Activated naive CD4-positive, alpha-beta T cell treated with Interleukin-2 at 50 U/mL for 16 hours (primary cell): ENCODE data around the gene UGT2B17.
"Not testable (repeated sequence)": the region's sequence is repeated elsewhere in the genome, so short reads cannot be mapped to it uniquely, and the experiment has no call there.

Source experiments
- DNase-seq: peaks from one replicate; pipeline ENCODE4 v3.0.0-alpha.2; 2020

UGT2B17 gene

DNA sequence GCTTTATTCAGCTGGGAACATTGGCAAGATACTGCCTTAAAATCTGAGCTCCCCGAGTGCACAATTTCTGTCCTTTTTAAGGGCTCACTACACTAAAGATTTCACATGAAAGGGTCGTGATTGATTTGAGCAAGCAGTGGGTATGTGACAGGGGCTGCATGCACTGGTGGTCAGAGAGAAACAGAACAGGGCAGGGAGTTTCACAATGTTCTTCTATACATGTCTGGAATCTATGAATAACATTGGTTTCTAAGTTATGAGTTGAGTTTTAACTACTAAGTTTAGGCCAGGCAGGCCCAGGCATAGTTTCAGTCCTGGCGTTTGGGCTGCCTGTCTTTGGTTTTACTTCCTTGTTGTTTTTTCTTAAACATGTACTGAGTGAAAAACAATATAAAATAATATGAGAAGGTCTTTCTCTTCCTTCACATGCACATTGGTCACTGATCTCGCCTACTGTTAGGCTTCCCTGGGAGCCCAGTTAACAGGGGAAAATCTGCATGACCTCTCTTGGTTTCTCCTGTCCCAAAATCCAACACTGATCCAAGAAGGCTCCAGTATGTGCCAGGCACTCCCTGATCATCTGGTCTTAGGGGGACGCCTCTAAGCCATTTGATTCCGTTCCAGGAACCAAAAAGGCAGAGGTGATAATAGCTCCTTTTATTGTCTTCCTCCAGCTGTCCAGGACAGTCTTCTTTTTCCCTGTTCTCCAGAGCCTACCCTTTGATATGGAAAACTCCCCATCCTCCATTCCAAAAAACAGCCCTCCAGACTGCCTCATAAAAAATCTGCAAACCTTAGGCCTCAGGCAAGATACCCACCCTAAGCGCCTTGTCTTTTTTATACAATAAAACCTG, at the start of gene UGT2B17:
Gene UGT2B17 (minus strand): TSS at position 51 of the 854 bp plus-strand sequence. CDS start 7,838 bp downstream, outside the sequence.
- no peak for DNase-seq

DNA sequence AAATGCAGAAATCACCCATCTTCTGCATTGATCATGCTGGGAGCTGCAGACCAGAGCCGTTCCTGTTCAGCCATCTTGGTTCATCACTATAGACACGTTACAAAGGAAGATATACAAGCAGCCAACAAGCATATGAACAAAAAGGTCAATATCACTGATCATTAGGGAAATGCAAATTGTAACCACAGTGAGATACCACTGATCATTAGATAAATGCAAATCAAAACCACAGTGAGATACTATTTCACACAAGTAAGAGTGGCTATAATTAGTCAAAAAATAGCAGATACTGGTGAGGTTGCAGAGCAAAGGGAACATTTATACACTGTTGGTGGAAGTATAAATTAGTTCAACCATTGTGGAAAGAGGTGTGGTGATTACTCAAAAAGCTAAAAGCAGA, 46.6 kb upstream of the UGT2B17 start:
- not testable (repeated sequence) for DNase-seq

DNA sequence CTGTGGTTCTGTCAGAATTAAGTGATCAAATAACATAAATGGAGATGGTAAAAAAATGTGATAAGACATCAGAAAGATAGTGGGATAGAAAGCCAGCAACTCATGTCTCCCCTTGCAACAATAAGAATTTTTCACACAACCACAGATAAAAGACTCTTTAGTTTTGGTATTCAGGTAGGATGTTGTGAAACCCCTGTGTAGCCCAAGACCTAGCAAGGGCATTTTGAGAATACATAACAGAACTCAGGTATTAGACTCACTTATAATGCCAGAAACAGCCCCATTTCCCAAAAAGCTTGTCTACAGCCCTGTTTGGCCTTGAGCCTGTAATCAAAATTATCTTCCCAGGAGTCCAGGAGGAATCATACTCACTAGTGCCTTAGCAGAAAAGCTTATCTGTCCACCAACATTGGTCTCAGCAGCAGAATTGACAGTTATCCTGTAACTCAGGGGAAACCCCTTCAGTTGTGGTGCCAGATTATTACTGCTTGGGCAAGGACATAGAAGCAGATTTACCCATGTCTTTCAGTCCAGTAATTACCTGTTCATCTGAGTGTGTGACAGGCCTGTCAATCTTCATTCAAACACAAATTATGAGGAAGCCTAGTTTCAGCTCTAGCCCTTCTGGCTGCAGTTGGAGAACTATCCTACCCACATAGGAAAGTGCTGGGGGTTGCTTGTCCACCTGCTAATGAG, 41.0 kb upstream of the UGT2B17 start:
- no peak for DNase-seq

DNA sequence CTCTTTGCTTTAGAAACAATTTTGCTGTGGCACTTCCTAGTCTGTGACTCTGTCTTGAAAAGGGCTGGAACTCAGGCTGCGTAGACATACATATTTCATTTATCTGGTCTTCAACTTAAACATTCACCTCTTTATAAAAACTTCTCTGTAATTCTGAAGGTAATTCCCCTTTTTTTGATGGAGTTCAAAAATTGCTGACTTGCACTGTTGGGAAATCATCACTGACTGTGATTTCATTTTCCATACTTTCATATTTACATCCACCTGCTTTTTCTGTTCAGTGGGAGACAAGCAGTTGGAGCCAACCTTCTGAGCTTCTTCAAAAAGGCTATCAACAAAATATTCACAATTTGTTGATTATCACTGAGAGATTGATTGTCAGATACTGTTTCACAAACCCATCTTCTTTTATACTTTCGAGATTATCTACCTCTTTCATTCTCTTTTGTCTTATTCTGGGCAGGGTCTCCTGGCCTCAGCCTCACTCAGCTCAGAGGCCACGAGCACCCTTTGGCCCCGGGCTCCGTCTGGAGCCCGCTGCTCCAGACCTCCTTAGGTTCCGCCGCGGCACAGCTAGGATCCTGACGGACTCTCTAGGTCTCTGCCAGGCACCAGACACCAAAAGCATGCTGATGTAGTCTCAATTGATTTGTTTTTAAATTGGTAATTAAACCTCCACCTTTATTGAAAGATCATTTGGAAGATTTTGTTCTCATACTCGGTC, 39.7 kb upstream of the UGT2B17 start:
- DNase-seq: no peak

DNA sequence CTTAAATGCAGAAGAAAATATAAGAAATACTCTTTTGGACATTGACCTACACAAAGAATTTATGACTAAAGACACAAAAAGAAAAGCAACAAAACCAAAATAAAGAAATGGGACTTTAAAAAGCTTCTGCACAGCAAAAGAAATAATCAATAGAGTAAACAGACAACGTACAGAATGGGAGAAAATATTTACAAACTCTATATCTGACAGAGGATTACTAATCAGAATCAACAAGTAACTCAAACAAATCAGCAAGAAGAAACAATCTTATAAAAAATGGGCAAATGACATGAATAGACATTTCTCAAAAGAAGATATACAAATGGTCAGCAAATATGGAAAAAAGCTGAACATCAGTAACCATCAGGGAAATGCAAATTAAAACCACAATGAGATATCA, 37.6 kb upstream of the UGT2B17 start:
- DNase-seq: no peak

DNA sequence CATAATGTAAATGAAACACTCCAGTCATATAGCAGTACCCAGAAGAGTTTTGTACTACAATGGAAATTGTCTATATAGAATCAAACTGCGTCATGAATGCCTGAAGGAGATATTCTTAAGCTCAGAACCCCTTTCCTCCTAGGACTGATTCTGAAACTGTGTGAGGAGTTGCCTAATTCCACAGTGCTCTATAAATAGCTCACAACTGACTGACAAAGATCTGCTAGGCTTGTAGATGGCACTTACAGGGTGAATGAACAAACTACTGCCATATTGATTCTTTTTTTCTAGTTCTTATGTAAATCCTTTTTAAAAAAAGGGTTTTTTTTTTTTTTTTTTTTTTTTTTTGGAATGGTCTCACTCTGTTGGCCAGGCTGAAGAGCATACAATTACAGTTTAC, 30.1 kb upstream of the UGT2B17 start:
- DNase-seq: no peak

DNA sequence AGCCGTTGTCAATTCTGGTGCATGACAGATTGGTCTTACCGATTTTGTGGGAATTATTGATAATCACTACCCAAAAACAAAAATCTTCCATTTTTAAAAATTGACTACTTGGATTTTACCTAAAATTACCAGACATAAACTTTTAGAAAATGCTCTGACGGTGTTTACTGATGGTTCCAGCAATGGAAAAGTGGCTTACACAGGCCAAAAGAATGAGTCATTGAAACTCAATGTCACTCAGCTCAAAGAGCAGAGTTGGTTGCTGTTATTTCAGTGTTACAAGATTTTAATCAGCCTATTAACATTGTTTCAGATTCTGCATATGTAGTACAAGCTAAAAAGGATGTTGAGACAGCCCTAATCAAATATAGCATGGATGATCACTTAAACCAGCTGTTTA, 23.0 kb upstream of the UGT2B17 start:
- no peak for DNase-seq

DNA sequence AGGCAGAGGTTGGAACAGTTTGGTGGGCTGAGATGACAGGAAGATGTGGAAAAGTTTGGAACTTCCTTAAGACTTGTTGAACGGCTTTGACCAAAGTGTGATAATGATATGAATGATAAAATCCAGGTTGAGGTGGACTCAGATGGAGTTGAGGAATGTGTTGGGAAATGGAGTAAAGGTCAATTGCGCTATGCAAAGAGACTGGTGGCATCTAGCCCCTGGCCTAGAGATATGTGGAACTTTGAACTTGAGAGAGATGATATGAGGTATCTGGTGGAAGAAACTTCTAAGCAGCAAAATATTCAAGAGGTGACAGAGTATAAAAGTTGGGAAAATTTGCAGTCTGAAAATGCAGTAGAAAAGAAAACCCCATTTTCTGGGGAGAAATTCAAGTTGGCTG, 21.4 kb upstream of the UGT2B17 start:
- no peak for DNase-seq

DNA sequence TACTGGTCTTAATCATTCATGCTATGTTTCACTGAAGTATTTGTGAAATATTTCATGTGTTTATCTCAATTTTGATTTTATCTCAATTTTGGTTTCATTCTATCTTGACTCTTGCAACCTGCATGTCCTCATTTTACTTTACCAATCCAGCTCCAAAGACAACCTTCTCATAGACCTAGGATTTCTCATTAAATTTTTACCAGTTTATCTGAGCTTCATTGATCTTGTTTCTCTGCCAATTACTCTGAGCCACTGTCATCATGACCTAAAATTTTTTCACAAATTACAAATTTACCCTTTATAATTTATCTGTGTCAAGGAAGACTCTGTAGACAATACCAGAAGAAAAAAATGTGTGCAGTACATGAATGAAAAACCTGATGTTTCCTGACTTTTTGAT, 18.6 kb upstream of the UGT2B17 start:
- no peak for DNase-seq

DNA sequence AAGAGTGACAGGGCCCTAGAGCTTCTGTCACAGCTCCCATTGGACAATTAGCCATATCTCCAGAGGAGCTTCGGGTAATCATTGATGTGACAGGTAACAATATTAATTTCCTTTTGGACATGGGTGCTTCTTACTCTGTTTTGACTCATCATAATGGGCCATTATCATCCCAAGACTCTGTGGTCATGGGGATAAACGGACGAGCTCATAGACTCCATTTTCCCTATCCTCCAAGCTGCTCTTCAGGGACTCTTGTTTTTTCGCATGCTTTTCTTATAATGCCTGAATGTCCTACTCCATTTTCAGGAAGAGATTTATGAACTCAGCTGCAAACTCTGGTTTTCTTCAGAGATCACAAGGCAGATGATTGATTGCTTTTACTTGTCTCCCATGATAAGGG, 17.0 kb upstream of the UGT2B17 start:
- no peak for DNase-seq

DNA sequence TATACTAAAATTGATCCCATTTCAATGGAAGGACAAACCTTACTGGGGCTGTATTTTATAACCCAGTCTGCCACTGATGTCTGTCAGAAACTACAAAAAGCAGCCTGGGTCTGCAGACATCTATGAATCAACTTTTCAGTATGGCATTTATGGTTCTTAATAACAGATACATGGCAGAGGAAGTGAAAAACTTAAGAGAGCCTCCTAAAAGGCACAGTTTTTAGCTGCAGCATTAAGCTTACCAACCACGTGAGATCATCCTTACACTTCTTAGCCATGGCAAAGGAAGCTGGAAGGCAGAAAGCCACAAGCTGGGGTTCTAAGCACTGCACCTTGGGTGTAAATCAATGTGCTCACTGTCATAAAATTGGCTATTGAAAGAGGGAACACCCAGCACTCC, 16.6 kb upstream of the UGT2B17 start:
- no peak for DNase-seq

DNA sequence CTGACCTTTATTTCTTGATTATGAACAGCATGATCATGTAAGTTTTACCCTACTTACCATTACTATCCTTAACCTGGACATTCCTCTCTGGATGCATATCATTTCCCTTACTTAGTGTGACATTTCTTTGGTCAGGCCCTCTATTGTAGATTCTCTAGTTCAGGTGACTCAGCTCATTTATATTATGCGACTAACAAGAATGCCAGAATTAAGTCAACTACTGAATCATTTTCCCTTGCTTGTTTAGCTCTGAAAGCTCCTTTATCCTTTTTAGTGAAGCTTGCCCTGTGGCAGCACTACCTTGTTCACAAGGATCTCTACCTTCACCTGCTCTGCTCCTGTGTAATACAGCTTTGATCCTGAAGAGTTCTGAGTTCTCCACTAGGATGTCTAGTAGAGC, 15.1 kb upstream of the UGT2B17 start:
- no peak for DNase-seq

DNA sequence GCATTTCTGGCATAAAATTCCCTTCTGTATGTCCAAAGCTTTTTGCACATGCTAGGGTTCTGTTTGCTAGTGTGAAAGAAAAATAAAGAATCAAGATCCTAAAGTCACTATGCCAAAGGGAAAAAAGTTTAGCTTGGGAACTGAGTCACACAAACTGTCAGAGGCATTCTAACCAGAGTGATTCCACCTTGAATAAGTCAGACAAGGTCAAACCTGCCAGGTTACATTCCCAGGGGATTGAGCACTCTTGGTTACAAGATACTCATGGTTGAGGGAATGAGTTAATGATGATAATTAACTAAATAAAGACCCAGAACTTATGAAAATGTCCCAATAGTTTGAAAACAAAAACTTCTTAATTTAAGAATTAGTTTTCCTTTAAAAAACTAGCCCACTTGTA, 13.7 kb upstream of the UGT2B17 start:
- no peak for DNase-seq

DNA sequence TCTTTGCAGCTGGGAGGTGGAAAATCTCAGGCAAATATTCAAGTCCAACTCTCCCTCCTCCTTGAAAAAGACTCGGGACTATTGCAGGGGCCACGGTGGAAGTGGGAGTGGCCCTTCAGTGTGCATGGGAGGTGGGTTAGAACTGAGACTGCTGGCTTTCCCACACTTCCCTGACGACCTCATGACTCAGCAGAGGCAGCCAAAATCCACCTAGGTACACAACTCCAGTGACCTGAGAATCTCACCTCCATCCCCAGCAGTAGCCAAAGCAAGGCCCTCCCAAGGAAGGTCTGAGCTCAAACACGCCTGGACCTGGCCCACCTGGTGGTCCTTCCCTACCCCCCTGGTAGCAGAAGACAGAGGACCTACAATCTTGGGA, 6.2 kb upstream of the UGT2B17 start:
- no peak for DNase-seq

DNA sequence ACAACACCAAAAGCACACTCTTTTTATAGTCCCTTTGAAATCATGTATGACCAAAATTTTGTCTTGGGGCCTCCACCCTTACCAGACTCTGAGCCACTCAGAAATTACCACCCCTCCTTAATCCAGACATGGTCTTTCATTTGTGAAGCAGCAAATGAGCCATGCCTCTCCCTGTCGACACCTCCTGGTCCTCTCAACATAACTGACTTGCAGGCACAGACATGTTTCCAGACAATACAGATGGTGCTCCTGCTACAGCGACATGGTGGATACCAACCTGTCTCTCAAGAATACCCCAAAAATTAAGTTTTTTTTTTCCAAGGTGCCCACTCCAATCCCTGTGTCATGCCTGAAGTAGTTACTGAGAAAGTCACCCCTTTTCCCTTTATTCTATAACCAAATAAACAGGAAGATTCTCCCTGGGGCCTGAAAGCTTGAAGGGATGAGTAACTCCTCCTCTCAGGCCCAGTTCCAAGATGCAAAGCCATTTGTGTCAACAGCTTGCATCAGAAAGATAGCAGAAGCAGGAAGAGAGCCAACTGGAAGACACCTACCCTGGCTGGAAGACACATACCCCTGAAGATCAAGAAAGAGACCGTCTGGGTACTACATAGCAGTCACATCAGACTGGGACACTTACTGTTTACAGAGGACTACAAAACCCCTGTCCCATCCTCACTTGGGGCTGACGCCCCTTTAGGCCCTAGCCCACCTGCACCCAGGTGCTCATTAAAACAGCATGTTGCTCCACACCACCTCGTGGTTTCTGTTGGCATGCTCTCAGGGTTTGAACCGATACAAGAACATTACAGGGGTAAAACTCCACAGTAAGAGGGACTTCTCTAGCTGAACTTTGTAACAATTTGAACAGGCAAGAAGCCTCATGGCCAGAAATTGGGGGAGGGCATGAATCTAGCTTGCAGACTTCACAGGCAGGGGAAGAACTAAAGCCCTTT, 5.5 kb upstream of the UGT2B17 start:
- DNase-seq: no peak

DNA sequence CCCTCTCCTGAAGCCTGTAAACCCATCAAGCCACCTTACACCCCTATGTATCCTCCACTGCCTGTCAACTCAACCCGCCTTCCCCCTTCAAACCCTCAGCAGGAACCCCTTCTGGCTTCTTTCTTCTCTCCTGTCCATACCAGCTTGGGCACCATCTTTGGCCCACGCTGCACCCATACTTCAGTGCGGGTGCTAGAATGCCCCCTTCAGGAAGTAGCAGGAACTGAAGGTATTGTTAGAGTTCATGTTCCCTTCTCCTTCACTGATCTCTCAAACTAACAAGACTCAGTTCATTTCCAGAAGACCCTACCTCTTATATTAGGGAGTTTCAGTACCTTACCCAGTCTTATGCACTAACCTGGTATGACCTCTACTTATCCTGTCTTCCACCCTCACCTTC, 1.5 kb upstream of the UGT2B17 start:
- no peak for DNase-seq

DNA sequence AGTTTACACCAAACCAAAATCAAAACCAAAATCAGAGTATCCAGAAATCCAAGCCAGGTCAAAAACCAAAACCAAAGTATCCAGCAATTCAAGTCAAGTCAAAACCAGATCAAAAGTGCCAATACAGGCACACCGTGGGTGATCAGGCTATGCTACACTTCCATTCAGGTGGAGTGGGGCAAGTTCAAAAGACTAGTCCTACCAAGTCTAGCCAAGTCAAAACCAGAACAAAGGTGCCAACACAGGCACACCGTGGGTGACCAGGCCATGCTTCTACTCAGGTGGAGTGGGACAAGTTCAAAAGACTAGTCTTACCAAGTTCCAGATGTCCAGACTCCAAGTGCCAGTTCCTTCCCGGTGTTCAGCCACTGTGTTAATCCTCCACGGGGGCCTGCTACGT, 486 bp downstream of the UGT2B17 start:
- not testable (repeated sequence) for DNase-seq

DNA sequence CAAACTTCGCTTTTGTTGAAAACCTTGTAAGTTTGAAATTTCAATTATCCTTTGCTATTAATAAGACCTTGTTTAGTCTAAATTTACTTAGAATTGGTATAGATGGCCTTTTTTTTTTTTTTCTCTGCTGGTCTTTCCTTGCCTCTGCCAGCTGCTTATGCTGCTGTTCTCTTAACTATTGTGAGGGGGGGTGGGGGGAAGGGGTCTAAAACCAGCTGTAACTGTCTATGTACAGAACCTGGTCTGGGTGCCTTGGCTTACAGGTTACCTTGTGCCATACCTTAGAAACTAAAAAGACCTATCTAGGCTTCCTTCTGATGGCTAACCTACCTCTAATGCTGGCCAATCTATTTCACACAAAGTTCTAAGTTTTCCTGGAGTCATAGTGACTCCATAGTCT, 1.0 kb downstream of the UGT2B17 start:
- DNase-seq: no peak

DNA sequence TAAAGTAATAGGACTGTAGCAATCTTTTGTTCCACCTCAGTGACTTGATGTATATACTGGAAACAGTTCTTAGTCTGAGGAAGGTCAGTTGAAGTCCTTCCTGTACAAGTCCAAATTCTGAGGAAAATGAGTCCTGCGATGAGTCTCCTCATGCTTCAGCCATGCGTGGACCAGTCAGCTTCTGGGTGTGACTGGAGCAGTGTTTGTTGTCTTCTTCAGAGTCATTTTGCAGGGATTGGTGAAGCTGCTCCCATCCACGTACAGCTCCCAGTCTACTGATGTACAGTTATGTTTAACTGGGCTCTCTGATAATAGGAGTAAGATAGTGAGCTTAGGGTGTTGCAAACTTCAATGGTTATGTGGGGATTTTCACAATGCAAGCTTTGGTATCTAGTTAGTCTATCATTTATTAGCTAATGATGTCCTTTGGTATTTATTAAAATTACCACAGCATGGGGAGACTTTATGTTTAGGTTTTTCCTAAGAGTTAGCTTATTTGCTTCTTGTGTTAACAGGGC, 3.4 kb downstream of the UGT2B17 start:
- DNase-seq: no peak

DNA sequence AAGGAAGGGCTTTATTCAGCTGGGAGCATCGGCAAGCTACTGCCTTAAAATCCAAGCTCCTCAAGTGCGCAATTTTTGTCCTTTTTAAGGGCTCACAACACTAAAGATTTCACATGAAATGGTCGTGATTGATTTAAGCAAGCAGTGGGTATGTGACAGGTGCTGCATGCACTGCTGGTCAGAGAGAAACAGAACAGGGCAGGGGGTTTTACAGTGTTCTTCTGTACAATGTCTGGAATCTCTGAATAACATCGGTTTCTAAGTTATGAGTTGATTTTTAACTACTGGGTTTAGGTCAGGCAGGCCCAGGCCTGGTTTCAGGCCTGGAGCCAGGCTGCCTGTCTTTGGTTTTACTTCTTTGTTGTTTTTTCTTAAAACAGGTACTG, 6.0 kb downstream of the UGT2B17 start:
- no peak for DNase-seq

DNA sequence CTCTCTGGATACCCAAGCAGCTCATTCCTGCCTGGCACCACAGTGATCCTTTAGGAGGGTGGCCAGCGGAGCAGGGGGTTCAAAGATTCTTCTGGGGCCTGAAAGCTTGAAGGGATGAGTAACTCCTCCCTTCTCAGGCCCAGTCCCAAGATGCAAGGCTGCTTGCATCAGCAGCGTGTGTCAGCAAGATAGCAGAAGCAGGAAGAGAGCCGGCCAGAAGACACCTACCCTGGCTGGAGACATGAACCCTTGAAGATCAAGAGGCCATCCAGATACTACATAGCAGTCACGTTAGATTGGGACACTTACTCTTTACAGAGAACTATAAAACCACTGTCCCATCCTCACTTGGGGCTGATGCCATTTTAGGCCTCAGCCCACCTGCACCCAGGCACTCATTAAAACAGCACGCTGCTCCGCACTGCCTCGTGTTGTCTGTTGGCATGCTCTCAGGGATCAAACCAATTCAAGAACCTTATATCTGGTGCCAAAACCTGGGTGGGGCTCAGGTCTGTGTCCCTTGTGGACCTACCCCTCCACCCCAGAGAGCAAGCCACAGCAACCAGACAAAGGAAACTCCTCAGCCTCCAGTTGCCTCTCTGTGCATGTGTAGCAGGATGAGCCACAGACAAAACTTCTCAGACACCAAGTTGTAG, 6.5 kb downstream of the UGT2B17 start:
- DNase-seq: no peak

DNA sequence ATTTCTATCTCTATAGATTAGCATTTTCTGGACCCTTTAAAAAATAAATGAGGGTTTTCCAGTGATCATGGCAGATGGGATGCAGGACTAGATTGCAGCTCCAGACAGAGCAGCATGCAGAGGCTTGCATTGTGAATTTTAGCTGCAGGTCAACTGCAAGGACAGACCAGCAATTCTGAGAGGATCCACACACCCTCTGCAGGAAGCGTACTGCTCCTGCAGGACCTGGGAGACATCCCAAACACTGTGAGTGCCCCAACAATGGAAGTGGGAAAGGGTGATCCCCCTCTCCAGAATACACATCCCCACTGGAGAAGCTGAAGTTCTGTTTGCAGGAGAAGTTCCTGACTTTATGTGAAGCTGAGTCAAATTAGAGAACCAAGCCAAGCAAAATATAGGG, 7.1 kb downstream of the UGT2B17 start:
- not testable (repeated sequence) for DNase-seq
